Mucosa of descending colon (tissue), 3 donors: ENCODE results near the gene IRF7. TPM values are rescaled to one million over a fixed set of nuclear protein-coding genes. Genes with fewer than 3 reads are reported as not detected.

ENCODE experiments used
- ATAC-seq: fragments of 200-7000 bp; cut with Tn5 transposase; one replicate; pipeline ENCODE4 v1.9.1; 2020; ENCODE audit warnings: mild to moderate bottlenecking, moderate library complexity
- DNase-seq, 3 donors: peaks; one replicate each; pipeline ENCODE4 v3.0.0-alpha.2; 2020
- H3K36me3 ChIP-seq: fragments of 200-600 bp; one replicate; pipeline ENCODE4 v1.8.0; 2021; ENCODE audit warnings: low read depth, mild to moderate bottlenecking
- H3K4me1 ChIP-seq: fragments of 200-600 bp; one replicate; pipeline ENCODE4 v1.8.0; 2021; ENCODE audit warnings: low read depth, mild to moderate bottlenecking
- H3K4me3 ChIP-seq: fragments of 200-600 bp; one replicate; pipeline ENCODE4 v1.8.0; 2021; ENCODE audit warnings: mild to moderate bottlenecking
- H3K9me3 ChIP-seq: fragments of 200-600 bp; one replicate; pipeline ENCODE4 v1.8.0; 2021; ENCODE audit warnings: mild to moderate bottlenecking
- CTCF ChIP-seq: fragments of 200-600 bp; IDR thresholded peaks from one replicate; pipeline ENCODE4 v1.8.0; 2022; ENCODE audit warnings: antibody characterized with exemption, mild to moderate bottlenecking
- intact Hi-C, 2 donors: fragments of 100-400 bp; cut with DNase I in 1 of 2; cut with micrococcal nuclease in 1 of 2; formaldehyde crosslinking; loops; one replicate each; pipeline versions ENCODE4 v1.11.0 to v1.11.1; 2022; cut with DNase I, micrococcal nuclease
- total RNA-seq, 3 donors: library from RNA; stranded (reverse); fragmentation: NEBNext Ultra II Directional in 2 of 3; extraction: Animal tissue kit (Norgen Biotek cat#: 25700) in 2 of 3; gene quantifications; one replicate each; pipeline versions ENCODE4 v1.2.1 to v1.2.4, GENCODE V29; 2021 to 2023
- donor health status: DM: no; HTN: no; CAD: no; lungs with moderate emphysema.
- donor health status: DM: no; HTN: no; CAD: no.
- donor health status: DM: no; HTN: yes; CAD: no.

Gene IRF7
- total RNA-seq, 3 donors from 2014 or later, result 26.9 to 36.1 (median 27.8) TPM

DNA sequence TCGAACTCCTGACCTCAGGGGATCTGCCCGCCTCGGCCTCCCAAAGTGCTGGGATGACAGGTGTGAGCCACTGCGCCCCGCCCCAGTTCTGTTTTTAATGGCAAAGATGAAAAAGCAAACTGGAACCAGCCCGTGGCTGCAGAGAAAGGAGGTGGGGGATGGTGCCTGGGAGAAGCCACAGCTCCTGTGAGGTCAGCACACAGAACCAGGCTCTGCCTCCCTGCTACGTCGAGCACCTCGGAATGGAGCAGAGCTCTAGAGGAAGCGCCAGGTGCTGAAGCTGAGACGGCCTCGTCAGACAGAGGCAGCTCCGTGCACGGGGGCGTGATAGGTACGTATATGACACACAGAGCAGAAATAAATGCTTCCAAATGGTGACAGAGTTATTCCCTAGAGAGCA, 29.8 kb upstream of the IRF7 start:
- DNase-seq (no peak), ATAC-seq (no peak)
- Histone ChIP-seq H3K4me1 (no peaks in the 10 kb centered on the region), H3K36me3 (no peaks in the 10 kb centered on the region), H3K4me3 (no peak overlapping the region), H3K9me3 (no peaks in the 10 kb centered on the region)
- no peak for TF ChIP-seq CTCF
- intact Hi-C loops, result no loop called here

- no peak for DNase-seq
- no peak for ATAC-seq
- Histone ChIP-seq H3K4me3 (no peak overlapping the region), H3K36me3 (no peaks in the 10 kb centered on the region), H3K9me3 (no peaks in the 10 kb centered on the region), H3K4me1 (no peaks in the 10 kb centered on the region)
- intact Hi-C loops, result no loop called here
- TF ChIP-seq CTCF, result no peak
Observed at GRCh38 chr11:643849-644738, 28.3 kb upstream of the IRF7 start.

DNA sequence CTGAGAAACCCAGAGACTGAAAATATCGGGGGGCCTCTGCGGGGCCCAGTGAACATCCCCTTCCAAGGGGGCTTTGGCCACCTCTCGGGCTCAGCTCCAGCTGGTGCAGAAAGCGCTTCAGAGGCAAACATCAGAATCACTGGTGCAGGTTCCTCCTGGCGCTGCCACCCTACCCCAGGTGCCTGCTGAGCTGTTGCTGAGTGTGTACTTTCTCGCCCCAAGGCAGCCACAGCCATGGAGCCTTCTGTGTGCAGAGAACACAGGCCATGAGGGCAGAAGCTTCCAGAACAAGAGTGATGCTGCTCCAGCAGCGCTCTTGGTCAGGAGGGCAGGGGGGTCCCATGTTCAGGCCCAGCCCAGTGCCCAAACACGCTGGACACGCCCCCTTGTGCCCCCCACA, 27.6 kb upstream of the IRF7 start:
- no peak for ATAC-seq
- TF ChIP-seq CTCF, result no peak
- H3K4me1 ChIP-seq, result no peaks in the 10 kb centered on the region
- no peaks in the 10 kb centered on the region for H3K9me3 ChIP-seq
- no peak for DNase-seq
- intact Hi-C loops, result no loop called here
- no peaks in the 10 kb centered on the region for H3K36me3 ChIP-seq
- H3K4me3 ChIP-seq, result no peak overlapping the region

- peaks cover 6% of the 10 kb centered on the region for H3K4me1 ChIP-seq
- intact Hi-C loops, result no loop called here
- H3K4me3 ChIP-seq, result no peak overlapping the region
- no peaks in the 10 kb centered on the region for H3K36me3 ChIP-seq
- TF ChIP-seq CTCF, result no peak
- ATAC-seq (no peak), DNase-seq (no peak)
- H3K9me3 ChIP-seq, result no peaks in the 10 kb centered on the region
Observed at GRCh38 chr11:641806-642370, 26.1 kb upstream of the IRF7 start.

GRCh38 chr11:640021-640706, 24.4 kb upstream of the IRF7 start:
- ATAC-seq, result no peak
- no peak for TF ChIP-seq CTCF
- intact Hi-C loops, result no loop called here
- Histone ChIP-seq H3K4me1 (peaks cover 9% of the 10 kb centered on the region), H3K4me3 (no peak overlapping the region), H3K9me3 (no peaks in the 10 kb centered on the region), H3K36me3 (no peaks in the 10 kb centered on the region)
- no peak for DNase-seq
